GM12878 (cell line): ENCODE data around the gene TIMP3. TPM values are rescaled to one million over a fixed set of nuclear protein-coding genes. Genes with fewer than 3 reads are reported as not detected.

ENCODE experiments used
- ATAC-seq: fragments of 200-7000 bp; cut with Tn5 transposase; 3 replicates; pipeline ENCODE4 v1.9.1; 2020; ENCODE audit warnings: mild to moderate bottlenecking, moderate library complexity
- BruUV-seq: library from RNA; stranded (reverse); fragments of 400-500 nt; replicated peaks from 2 replicates; lab custom pipeline; 2021; lab: Mats Ljungman, UMichigan
- CTCF ChIA-PET: fragments of 300-600 bp; sonication (Branson Sonifier 250); formaldehyde crosslinking; extraction: SDS; loops from one replicate; lab custom pipeline; 2021; ENCODE audit warnings: inconsistent platforms; lab: Yijun Ruan, JAX
- POLR2A ChIA-PET: fragments of 350-600 bp; formaldehyde crosslinking; extraction: SDS; loops from one replicate; lab custom pipeline; 2021; ENCODE audit warnings: inconsistent platforms; lab: Charles Lee
- RAD21 ChIA-PET: fragments of 300-600 bp; sonication (Branson Sonifier 250); formaldehyde crosslinking; loops from one replicate; lab custom pipeline; 2023; ENCODE audit warnings: antibody characterized with exemption; ENCODE audit not compliant: unreplicated experiment; lab: Charles Lee
- SMC1A ChIA-PET: fragments of 300-600 bp; sonication (Branson Sonifier 250); formaldehyde crosslinking; loops from one replicate; lab custom pipeline; 2023; ENCODE audit not compliant: unreplicated experiment, uncharacterized antibody; lab: Charles Lee
- DNase-seq: peaks from one replicate; pipeline ENCODE4 v3.0.0-alpha.2; 2011; ENCODE audit warnings: low read depth, low spot score
- FAIRE-seq: peaks from 3 replicates; lab custom pipeline; 2011; peaks lifted over from hg19 to GRCh38; lab: Jason Lieb, UNC
- H2AFZ ChIP-seq: 2 replicates; pipeline ENCODE4 v1.6.0; 2011; ENCODE audit warnings: low read depth, low read length, control low read depth; ENCODE audit not compliant: control insufficient read depth
- H3K27ac ChIP-seq: 2 replicates; pipeline ENCODE4 v1.5.1; 2011; ENCODE audit warnings: control low read depth; ENCODE audit not compliant: control insufficient read depth, insufficient read depth
- H3K27me3 ChIP-seq, 2 experiments: replicated peaks in 1 of 2; 2 replicates each; pipeline versions ENCODE4 v1.6.0 to v1.6.1; 2011; ENCODE audit warnings: low read length in 1 of 2; ENCODE audit not compliant: control insufficient read depth in 2 of 2, insufficient read depth in 2 of 2
- H3K36me3 ChIP-seq, 2 experiments: 2 replicates each; pipeline ENCODE4 v1.5.1; 2011; ENCODE audit warnings: low read length in 1 of 2; ENCODE audit not compliant: control insufficient read depth in 2 of 2, insufficient read depth in 2 of 2
- H3K4me1 ChIP-seq: 2 replicates; pipeline ENCODE4 v1.6.1; 2011; ENCODE audit warnings: mild to moderate bottlenecking, low read length, moderate library complexity, mixed read lengths; ENCODE audit not compliant: control insufficient read depth, insufficient read depth
- H3K4me2 ChIP-seq: 2 replicates; pipeline ENCODE4 v1.6.0; 2011; ENCODE audit warnings: control low read depth; ENCODE audit not compliant: control insufficient read depth, insufficient read depth
- H3K4me3 ChIP-seq: fragments of 200-600 bp; sonication (generic); 2 replicates; pipeline ENCODE4 v1.5.1; 2016
- H3K79me2 ChIP-seq: 2 replicates; pipeline ENCODE4 v1.6.0; 2011; ENCODE audit warnings: low read length; ENCODE audit not compliant: control insufficient read depth, insufficient read depth
- H3K9ac ChIP-seq: 2 replicates; pipeline ENCODE4 v1.8.0; 2011; ENCODE audit warnings: low read length, control low read depth, mixed read lengths; ENCODE audit not compliant: control insufficient read depth, insufficient read depth
- H3K9me3 ChIP-seq: replicated peaks from 3 replicates; pipeline ENCODE4 v1.5.1; 2011; ENCODE audit warnings: mild to moderate bottlenecking, low read length; ENCODE audit not compliant: control insufficient read depth, insufficient read depth
- H4K20me1 ChIP-seq: 2 replicates; pipeline ENCODE4 v1.6.0; 2011; ENCODE audit not compliant: control insufficient read depth, insufficient read depth
- ATF2 ChIP-seq: IDR thresholded peaks from 2 replicates; pipeline ENCODE4 v1.6.1; 2012; ENCODE audit warnings: low read length, inconsistent platforms
- E2F4 ChIP-seq: IDR thresholded peaks from 2 replicates; pipeline ENCODE4 v1.6.1; 2012; ENCODE audit warnings: low read depth, low read length, improper control_type of control experiment
- ELK1 ChIP-seq: IDR thresholded peaks from 2 replicates; pipeline ENCODE4 v1.6.1; 2012; ENCODE audit warnings: low read depth, low read length, improper control_type of control experiment
- IKZF2 ChIP-seq, 2 experiments: fragments of 450-650 bp; IDR thresholded peaks; 2 replicates each; pipeline ENCODE4 v1.6.1; 2017; ENCODE audit warnings: mild to moderate bottlenecking in 2 of 2, moderate library complexity in 2 of 2
- MTA2 ChIP-seq: fragments of 450-650 bp; IDR thresholded peaks from 2 replicates; pipeline ENCODE4 v1.6.1; 2016; ENCODE audit warnings: low read depth, mild to moderate bottlenecking, moderate library complexity
- NFYA ChIP-seq: IDR thresholded peaks from 2 replicates; pipeline ENCODE4 v1.6.1; 2011; ENCODE audit warnings: low read depth, mild to moderate bottlenecking, low read length, improper control_type of control experiment, borderline replicate concordance
- NRF1 ChIP-seq: conservative IDR thresholded peaks from 2 replicates; pipeline ENCODE4 v1.6.1; 2011; ENCODE audit warnings: mild to moderate bottlenecking, low read depth, low read length, improper control_type of control experiment
- SREBF2 ChIP-seq: IDR thresholded peaks from 2 replicates; pipeline ENCODE4 v1.6.1; 2012; ENCODE audit warnings: mild to moderate bottlenecking, low read length
- TCF7 ChIP-seq: IDR thresholded peaks from 2 replicates; pipeline ENCODE4 v1.6.1; 2014; ENCODE audit warnings: antibody characterized with exemption, borderline replicate concordance
- YBX1 ChIP-seq: fragments of 450-650 bp; IDR thresholded peaks from 2 replicates; pipeline ENCODE4 v1.6.1; 2016; ENCODE audit warnings: antibody characterized with exemption
- ZNF384 ChIP-seq: IDR thresholded peaks from 2 replicates; pipeline ENCODE4 v1.6.1; 2012; ENCODE audit warnings: low read depth, mild to moderate bottlenecking, low read length, improper control_type of control experiment, borderline replicate concordance
- WGBS: methylation state at CpG from one replicate; pipeline ENCODE4 v1.1.6; 2016; ENCODE audit warnings: low lambda C conversion rate; ENCODE audit not compliant: insufficient replicate concordance, insufficient coverage; ENCODE audit errors: missing lambda C conversion rate; 5-methylcytosine and 5-hydroxymethylcytosine counted together
- in situ Hi-C: fragments of 300-500 bp; cut with MboI; formaldehyde crosslinking; loops from 9 replicates; pipeline ENCODE4 v1.14.3; 2018; ENCODE audit warnings: mixed read lengths
- intact Hi-C: fragments of 100-400 bp; cut with micrococcal nuclease; formaldehyde crosslinking; loops from one replicate; pipeline ENCODE4 v1.14.2; 2022; ENCODE audit not compliant: unreplicated experiment
- polyA plus RNA-seq, 11 experiments: library from polyadenylated mRNA; depleted of rRNA in 4 of 11; unstranded in 6 of 11; stranded (reverse) in 5 of 11; fragments of >200 nt; fragmentation: Nextera tagmentation in 4 of 11; fragmentation: Illumina TruSeq in 1 of 11; extraction: Ambion mirVana in 4 of 11; extraction: Trizol in 1 of 11; gene quantifications; 1 replicate in 1 of 11; 2 replicates in 10 of 11; pipeline versions ENCODE4 v1.2.1 to v1.2.3, GENCODE V29; 2011 to 2016; ENCODE audit warnings: inconsistent platforms in 2 of 11, missing spikeins in 2 of 11, low read depth in 1 of 11
- total RNA-seq, 4 experiments: library from RNA; depleted of rRNA in 3 of 4; stranded (reverse); fragments of >200 nt in 3 of 4; fragmentation: Illumina TruSeq in 1 of 4; extraction: Trizol in 1 of 4; gene quantifications; 2 replicates each; pipeline versions ENCODE4 v1.2.1 to v1.2.3, GENCODE V29; 2013 to 2021

TIMP3 gene
- total and polyA plus RNA-seq, 10 of the 15 experiments (the other 5 are each of a cell fraction or from before 2014, with no cell fraction given) = 0.01 to 0.74 (median 0.27) TPM; not detected in 5

- ChIA-PET SMC1A (no interaction called here), CTCF (no interaction called here), RAD21 (no interaction called here), POLR2A (no interaction called here)
- Histone ChIP-seq H3K9ac (no peak overlapping the region), H3K4me2 (no peak overlapping the region), H3K4me3 (no peak overlapping the region), H3K79me2 (no peaks in the 10 kb centered on the region), H2AFZ (no peak overlapping the region), H3K9me3 (no peaks in the 10 kb centered on the region), H3K27ac (no peak overlapping the region)
- no TSS peak for BruUV-seq
- in situ Hi-C loops = no loop called here
- intact Hi-C loops = no loop called here
- 20% methylated on average over 8 of the region's 8 CpGs for WGBS
- no peak for ATAC-seq
- TF ChIP-seq NRF1 (no peak), NFYA (no peak)
- TF ChIP-seq, all 136 proteins: peak for 0
- no peak for FAIRE-seq
- Histone ChIP-seq H3K4me1 (no peaks in the 10 kb centered on the region), H3K27me3 (peaks cover 0 to 4% of the 10 kb centered on the region in 2 experiments; a peak in 2 of 4 replicates), H3K36me3 (no peaks in the 10 kb centered on the region), H4K20me1 (no peaks in the 10 kb centered on the region; the same call in 1 of the 2 replicates)
- no peak for DNase-seq
These were observed 53.7 kb downstream of the TIMP3 start for GRCh38 chr22:32855045-32855756.

GRCh38 chr22:32858121-32858703 is 56.7 kb downstream of the TIMP3 start:
- ATAC-seq (no peak), FAIRE-seq (no peak), DNase-seq (no peak)
- POLR2A ChIA-PET = no interaction called here
- Histone ChIP-seq H3K4me1 (no peaks in the 10 kb centered on the region), H2AFZ (no peak overlapping the region), H3K4me2 (no peak overlapping the region), H4K20me1 (no peaks in the 10 kb centered on the region; the same call in 1 of the 2 replicates), H3K9me3 (no peaks in the 10 kb centered on the region), H3K27me3 (peaks cover 0 to 5% of the 10 kb centered on the region in 2 experiments; a peak in 2 of 4 replicates), H3K36me3 (no peaks in the 10 kb centered on the region), H3K4me3 (no peak overlapping the region), H3K9ac (no peak overlapping the region), H3K27ac (no peak overlapping the region), H3K79me2 (no peaks in the 10 kb centered on the region)
- SMC1A ChIA-PET = no interaction called here
- 3% methylated on average over 3 of the region's 3 CpGs for WGBS
- BruUV-seq = no TSS peak
- CTCF ChIA-PET = no interaction called here
- in situ Hi-C loops (no loop called here), intact Hi-C loops (no loop called here)
- RAD21 ChIA-PET = no interaction called here
- TF ChIP-seq MTA2 (no peak), E2F4 (no peak), TCF7 (no peak), SREBF2 (no peak), IKZF2 (IDR thresholded peaks at IDR 0.05) (no peak), ZNF384 (no peak), ATF2 (no peak), ELK1 (no peak), YBX1 (no peak)
